Epidermal melanocyte (primary cell): ENCODE measurements around the gene LPO.

Source experiments
- DNase-seq: peaks from one replicate; pipeline ENCODE4 v3.0.0; 2011; ENCODE audit warnings: low spot score; ENCODE audit not compliant: insufficient read length

The LPO gene

GRCh38 chr17:58238147-58238634, at the start of gene LPO:
Gene LPO (plus strand): TSS chr17:58238584. CDS start chr17:58242980, 4,396 bp downstream.
- no peak for DNase-seq

DNA sequence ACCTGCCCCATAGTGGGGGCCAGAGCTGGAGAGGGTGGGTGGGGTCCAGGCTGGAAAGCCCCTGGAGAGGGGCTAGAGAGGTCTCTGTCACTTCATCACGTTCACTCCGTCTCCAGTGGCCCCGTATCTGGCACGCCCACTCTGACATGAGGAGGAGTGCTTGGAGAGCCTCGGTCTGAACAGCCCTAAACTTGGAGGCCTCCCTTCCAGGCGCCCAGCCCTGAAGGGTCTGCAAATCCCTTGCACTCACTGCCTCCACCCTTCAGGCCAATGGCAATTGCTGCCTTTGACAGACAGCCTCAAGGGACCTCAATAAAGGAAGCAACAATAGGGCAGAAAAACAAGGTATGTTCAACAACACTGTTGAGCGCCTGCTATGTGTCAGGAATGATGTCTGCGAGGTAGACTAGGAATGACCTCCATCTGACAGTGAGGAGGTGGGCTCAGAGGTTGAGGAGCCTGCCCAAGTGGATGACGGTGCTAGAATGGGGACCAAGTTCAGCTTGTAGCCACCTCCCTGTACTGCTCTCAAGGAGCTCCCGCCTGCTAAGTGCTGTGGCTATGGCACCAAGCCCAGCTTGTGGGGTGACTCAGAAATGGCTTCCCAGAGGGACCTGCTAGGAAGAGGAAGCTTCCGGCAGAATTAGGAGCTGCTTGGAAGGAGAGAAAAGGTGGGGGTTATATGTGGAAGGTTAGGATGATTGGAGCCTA, 48.8 kb upstream of the LPO start:
- no peak for DNase-seq

- no peak for DNase-seq
Observed at GRCh38 chr17:58191241-58191896, 47.0 kb upstream of the LPO start.

- DNase-seq, result no peak
Observed at GRCh38 chr17:58192612-58193011, 45.8 kb upstream of the LPO start, which contains the start of gene EPX. Gene EPX (plus strand): TSS chr17:58192726. CDS start chr17:58192847, 121 bp downstream.

DNA sequence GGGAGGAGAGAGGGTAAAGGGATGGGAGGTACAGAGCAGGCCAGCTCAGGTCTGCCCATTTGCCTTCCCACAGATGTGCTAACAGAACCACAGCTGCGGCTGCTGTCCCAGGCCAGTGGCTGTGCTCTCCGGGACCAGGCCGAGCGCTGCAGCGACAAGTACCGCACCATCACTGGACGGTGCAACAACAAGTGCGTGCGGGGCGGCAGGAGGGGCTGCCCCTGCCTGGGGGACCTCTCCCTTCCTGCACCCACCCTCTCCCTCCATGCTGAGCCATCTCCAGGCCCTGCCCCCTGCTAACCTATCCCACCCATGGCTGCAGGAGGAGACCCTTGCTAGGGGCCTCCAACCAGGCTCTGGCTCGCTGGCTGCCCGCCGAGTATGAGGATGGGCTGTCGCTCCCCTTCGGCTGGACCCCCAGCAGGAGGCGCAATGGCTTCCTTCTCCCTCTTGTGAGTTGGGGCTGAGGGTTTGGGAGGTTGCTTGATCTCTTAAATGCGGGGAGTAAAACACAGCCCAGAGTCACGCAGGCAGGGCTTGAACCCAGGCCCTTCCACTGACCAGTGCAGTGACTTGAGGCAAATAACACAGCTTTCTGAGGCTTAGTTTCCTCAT, 44.6 kb upstream of the LPO start:
- no peak for DNase-seq

GRCh38 chr17:58195518-58196123, 42.8 kb upstream of the LPO start:
- no peak for DNase-seq

DNA sequence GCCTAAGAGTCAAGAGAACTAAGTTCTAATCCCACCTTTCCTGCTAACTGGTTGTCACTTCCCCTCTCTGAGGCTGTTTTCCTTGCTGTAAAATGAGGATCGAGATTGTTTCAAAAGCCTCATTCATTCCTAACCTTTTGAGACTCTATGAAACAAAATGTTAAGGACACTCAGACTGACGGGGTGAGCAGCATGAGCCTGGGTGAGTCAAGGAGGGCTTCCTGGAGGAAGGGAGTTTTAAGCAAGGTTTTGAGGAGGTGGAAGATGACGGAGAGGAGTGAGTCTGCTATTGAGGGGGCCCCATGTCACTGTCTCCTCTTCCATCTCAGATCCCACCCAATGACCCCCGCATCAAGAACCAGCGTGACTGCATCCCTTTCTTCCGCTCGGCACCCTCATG, 41.8 kb upstream of the LPO start:
- DNase-seq, result no peak

- DNase-seq, result no peak
Observed at GRCh38 chr17:58200024-58200633, 38.3 kb upstream of the LPO start.

- no peak for DNase-seq
Observed at GRCh38 chr17:58202859-58203258, 35.5 kb upstream of the LPO start.

GRCh38 chr17:58204796-58205195, 33.6 kb upstream of the LPO start:
- no peak for DNase-seq

- DNase-seq, result no peak
Observed at GRCh38 chr17:58205936-58206335, 32.4 kb upstream of the LPO start.

- DNase-seq, result no peak
Observed at GRCh38 chr17:58207451-58207850, 30.9 kb upstream of the LPO start.

DNA sequence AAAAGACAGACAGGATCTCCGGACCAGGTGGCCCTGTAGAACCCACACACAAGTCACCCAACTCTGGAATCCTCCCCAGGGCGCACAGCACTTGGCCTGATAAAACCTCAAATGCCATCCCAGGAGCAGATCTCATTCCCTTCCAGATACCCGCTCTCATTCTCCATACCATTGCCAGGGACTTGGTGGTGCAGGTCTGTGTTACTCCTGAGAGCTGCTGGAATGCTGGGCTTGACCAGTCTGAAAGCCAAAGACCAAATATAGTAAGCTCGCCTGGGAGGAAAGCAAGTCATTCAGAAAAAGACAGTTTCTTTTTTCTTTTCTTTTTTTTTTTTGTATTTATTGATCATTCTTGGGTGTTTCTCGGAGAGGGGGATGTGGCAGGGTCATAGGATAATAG, 30.0 kb upstream of the LPO start:
- DNase-seq, result no peak

DNA sequence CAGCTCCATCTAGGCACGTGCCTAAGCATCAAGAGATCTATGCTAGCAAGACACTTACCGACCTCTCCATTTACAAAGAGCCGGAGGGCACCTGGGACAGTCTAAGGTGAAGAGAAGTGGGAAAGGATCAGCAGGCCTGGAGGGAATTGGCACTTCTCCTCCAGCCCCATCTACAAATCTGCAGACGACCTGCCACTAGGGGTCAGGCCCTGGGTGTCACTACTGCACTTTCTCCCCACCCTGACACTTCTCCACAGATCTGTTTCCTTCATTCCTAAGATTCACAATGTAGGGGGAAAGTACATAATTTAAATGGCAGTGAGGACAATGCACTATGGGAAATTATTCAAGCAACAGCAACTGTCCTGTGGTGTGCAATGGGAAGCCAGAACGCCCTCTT, 27.5 kb upstream of the LPO start:
- DNase-seq, result no peak

- DNase-seq, result no peak
Observed at GRCh38 chr17:58215685-58216084, 22.7 kb upstream of the LPO start.

DNA sequence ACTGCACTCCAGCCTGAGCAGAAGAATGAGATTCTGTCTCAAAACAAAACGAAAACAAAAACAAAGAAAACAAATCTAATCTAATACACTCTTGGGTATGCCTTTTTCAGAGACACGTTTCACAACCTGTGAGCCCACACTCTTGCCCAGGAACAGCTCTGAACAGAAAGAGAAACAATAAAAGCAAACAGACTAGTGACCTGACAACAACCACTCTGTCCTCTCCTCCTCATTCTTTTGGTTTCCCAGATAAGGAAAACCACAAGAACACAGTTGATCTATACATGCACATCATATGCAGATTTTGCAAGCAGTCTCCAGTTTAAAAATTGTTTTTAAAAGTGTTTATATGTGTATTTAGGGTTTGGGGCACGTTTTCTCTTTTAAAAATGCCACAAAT, 20.6 kb upstream of the LPO start:
- no peak for DNase-seq

- DNase-seq, result peak; percentile 98
Observed at GRCh38 chr17:58219007-58219788, 19.2 kb upstream of the LPO start, which contains the start of gene MKS1. Gene MKS1 (minus strand): TSS chr17:58219255. CDS start chr17:58219230, 25 bp downstream.

GRCh38 chr17:58219789-58220183, 18.6 kb upstream of the LPO start:
- no peak for DNase-seq

GRCh38 chr17:58224315-58224714, 14.1 kb upstream of the LPO start:
- no peak for DNase-seq

DNA sequence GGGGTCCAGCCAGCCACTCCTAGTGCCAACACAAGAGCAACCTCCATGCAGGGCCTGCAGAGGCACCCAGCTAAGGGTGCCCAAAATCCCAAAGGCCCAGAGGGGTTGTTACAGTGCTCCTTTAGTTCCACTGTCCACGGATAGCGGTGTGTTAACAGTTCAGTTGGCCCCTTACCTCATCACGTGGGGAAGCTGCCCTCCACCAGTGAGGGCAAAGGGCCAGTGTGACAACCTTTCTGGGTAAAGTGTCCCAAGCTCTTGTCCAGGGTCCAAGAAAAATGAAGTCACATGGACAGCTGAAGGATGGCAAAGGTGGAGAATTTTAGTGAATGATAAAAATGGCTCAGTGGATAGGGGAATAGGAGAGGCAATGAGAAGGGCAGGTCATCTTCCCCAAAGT, 10.7 kb upstream of the LPO start:
- DNase-seq, result no peak

- DNase-seq, result no peak
Observed at GRCh38 chr17:58228679-58229078, 9.7 kb upstream of the LPO start.
